ENCODE results near the gene MSANTD4.
"Not testable (repeated sequence)": the region's sequence is repeated elsewhere in the genome, so short reads cannot be mapped to it uniquely, and the experiment has no call there.

Gene MSANTD4

DNA sequence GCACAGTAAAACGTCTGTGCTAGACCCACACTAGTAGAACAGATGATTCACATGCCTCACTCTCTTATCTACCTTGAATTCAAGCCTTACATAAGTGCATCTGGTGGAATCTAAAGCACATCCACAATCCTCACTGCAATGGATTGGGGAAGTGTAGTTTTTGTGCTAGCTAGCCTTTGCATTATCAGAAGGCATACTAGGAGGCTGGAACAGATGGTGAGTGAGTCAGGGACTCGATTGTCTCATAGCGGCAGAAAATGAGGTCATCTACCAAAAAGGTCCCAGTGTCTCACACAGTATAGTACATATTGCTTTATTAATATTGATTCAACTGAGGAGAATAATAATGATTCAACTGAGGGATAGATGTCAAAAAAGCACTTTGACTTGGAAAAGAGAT lies 9.3 kb downstream of the MSANTD4 start:
- no peak for DNase-seq

- no peak for DNase-seq
Measured at GRCh38 chr11:106011481-106011880, 10.6 kb downstream of the MSANTD4 start.

DNA sequence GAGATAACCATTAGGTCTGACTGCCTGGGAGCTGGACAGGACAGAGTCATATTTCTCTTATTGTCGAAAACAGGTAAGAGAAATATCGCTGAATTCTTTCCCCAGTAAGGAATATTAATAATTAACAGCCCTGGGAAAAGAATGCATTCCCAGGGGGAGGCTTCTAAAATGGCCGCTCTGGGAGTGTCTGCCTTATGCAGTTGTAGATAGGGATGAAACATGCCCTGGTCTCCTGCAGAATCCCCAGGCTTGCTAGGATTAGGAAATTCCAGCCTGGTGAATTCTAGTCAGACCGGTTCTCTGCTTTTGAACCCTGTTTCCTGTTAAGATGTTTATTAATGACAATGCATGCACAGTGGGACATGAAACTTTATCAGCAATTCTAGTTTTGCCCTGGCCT lies 18.9 kb downstream of the MSANTD4 start:
- DNase-seq = not testable (repeated sequence)

GRCh38 chr11:106001304-106002012 lies 20.6 kb downstream of the MSANTD4 start:
- DNase-seq = no peak

DNA sequence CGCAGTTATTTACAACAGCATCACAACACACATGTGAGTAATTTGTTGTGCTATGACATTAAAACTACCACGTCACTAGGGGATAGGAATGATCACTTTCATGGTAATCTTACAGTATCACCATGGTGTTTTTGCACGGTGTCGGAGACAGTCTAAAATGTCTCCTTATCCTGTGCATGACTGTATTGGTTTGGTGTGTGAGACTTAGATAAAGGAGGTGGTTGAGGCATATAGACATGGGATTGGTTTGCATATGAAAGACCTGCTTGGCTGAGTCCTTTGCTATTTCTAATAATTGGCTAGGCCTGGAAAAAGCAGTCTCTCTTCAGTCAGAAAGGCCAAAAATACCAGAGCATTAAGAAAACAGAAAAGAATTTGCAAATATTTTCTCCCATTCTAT lies 30.2 kb downstream of the MSANTD4 start:
- DNase-seq = no peak

GRCh38 chr11:105989124-105989523 lies 32.9 kb downstream of the MSANTD4 start:
- DNase-seq = no peak

GRCh38 chr11:105988197-105988596 lies 33.8 kb downstream of the MSANTD4 start:
- no peak for DNase-seq

DNA sequence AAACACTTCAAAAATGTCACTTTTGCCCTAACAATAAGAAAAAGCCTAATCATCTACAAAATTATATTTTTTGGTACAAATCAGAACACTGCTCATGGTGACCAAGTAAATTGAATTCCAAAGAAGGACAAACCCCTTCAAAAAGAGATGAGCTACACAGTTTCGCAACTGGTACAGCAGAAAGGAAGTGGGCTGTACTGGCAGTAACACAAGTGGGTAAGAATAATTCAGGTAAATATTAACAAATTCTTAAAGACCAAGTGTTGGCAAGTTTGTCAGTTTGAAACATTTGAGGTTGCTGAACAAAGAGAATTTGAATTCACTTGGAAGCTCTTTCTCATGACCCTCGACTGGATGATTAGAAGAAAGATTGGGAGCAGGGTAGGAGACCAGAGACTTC lies 35.5 kb downstream of the MSANTD4 start:
- DNase-seq = no peak

DNA sequence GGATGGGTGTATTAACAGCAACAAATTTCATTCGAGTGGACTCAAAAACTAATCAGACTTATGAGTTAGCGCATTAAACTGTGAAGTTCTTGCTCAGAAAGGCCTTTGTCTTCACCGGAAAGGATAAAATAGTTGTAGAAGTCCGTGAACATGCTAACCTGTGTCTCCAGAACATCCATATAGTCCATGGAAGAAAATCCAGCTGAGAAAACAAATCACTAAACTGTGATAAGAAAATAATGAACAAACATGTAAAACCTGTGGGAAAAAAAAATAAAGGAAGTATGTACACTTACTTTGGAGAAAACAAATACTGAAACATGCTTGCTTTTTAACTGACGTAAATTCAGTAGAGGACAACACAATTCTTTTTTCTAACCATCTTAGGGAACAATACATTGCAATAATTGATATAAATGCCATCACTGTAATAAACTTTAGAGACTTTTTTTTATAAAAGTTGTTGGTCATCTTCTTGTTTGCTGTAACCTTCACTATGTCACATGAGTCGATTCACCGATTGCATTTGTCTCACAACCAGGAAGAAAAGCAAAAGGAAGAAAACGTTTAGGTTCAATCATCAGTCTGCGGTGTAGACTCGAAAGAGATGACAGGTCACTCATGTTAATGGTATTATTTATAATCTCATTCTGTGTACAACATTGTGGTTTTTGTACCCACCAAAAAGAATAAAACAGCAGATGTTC lies 41.9 kb downstream of the MSANTD4 start:
- DNase-seq = no peak

DNA sequence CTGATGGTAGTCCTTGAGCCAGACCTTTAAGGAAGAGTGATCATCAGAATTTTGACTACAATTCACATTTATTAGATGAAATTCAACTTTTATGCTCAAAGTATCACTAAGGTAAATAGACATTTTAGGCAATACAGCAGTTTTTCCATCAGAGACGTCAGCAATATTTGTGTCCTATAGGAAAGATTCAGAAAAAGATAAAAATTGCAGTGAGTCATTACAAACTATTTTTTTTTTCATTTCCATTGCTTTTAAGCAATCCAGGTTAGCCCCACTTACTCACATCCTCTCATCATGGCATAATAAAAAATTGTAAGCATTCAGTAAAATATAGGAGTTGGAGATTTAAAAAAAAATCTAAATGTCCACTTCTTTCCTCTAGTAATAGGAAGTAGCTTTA lies 46.9 kb downstream of the MSANTD4 start:
- DNase-seq = no peak

DNA sequence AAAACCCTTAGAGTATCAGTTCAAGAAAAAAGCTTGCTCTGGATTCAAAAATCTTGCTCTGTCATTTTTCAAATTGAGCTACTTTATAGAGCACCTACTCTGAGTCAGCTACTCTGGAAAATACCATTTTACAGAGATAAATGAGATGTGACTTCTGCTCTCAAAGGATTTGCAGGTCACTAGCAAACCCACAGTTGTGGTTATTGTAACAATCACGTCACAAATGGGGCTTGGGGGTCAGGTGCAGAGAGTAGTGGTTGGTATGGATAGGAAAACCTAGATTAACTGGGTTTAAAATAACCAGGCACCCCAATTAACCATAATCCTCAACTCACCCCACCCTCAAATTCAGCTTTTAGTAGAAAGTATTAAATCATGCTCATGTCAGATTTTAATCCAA lies 52.3 kb downstream of the MSANTD4 start:
- DNase-seq = no peak

DNA sequence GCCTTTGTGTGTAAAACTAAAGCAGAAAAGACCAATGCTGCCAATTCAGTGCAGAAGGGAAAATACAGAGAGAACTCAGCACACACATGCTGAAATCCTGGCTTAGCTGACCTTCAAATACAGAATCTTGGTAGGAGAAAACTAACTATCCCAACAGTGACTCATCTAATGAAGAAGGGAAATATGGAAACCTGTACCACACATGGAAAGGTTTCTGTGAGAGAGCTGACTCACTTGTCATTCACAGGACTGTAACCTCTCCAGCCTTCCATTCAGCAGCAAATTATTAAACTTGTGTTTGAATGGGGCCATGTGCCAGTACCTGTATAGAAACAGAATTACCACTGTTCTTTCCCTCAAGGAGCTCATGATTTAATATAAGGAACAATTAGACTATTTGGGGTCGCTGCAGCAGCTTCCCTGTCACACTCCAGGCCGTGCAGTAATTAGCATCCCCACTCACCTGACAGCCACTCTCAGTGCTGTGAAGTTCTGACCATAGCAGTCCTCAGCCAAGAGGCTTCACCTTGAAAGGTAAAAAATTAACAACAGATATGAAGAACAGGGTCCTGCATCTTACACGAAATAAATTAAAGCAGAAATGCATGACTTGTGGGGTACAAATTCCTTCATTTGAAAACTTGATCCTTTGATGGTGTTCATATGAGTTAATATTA lies 53.9 kb downstream of the MSANTD4 start:
- no peak for DNase-seq

GRCh38 chr11:105960252-105961245 lies 61.5 kb downstream of the MSANTD4 start:
- DNase-seq = no peak

Measured in activated CD8-positive, alpha-beta memory T cell treated with anti-CD3 and anti-CD28 coated beads for 24 hours (primary cell).